Activated CD4-positive, alpha-beta T cell treated with anti-CD3 and anti-CD28 coated beads for 4 hours (primary cell): ENCODE data around the gene SLC11A2.
"Not testable (repeated sequence)": the region's sequence is repeated elsewhere in the genome, so short reads cannot be mapped to it uniquely, and the experiment has no call there.

Source experiments
- DNase-seq, 2 donors: peaks; one replicate each; pipeline ENCODE4 v3.0.0-alpha.2; 2020

Gene SLC11A2

GRCh38 chr12:50947933-50948626 is 78.1 kb downstream of the SLC11A2 start:
- no peak for DNase-seq

GRCh38 chr12:50937653-50938052 is 88.5 kb downstream of the SLC11A2 start:
- DNase-seq: no peak

GRCh38 chr12:50936821-50937530 is 89.2 kb downstream of the SLC11A2 start:
- DNase-seq: no peak

GRCh38 chr12:50934981-50935807 is 91.0 kb downstream of the SLC11A2 start:
- no peak for DNase-seq

GRCh38 chr12:50934371-50934851 is 91.8 kb downstream of the SLC11A2 start:
- no peak for DNase-seq

- DNase-seq: no peak
Observed at GRCh38 chr12:50933459-50934124, 92.6 kb downstream of the SLC11A2 start.

GRCh38 chr12:50932787-50933280 is 93.3 kb downstream of the SLC11A2 start:
- no peak for DNase-seq

GRCh38 chr12:50930477-50930876 is 95.7 kb downstream of the SLC11A2 start:
- not testable (repeated sequence) for DNase-seq

- no peak for DNase-seq
Observed at GRCh38 chr12:50929831-50930230, 96.4 kb downstream of the SLC11A2 start.
